ENCODE results near the gene LDHA.

GRCh38 chr11:18394928-18395734 is 768 bp downstream of the LDHA start:
- TF ChIP-seq GLIS1 (tag by site-specific recombination; IDR thresholded peaks at IDR 0.05) (no peak), CTCF (tag by site-specific recombination; IDR thresholded peaks at IDR 0.05) (no peak), ZNF280D (tag by site-specific recombination; IDR thresholded peaks at IDR 0.05) (no peak), REST (tag by site-specific recombination; IDR thresholded peaks at IDR 0.05) (no peak), MYNN (tag by site-specific recombination; IDR thresholded peaks at IDR 0.05; ENCODE audit: borderline replicate concordance) (no peak), SALL2 (tag by site-specific recombination; IDR thresholded peaks at IDR 0.05; ENCODE audit: borderline replicate concordance) (no peak), ZNF302 (tag by site-specific recombination; IDR thresholded peaks at IDR 0.05; ENCODE audit: low read depth) (no peak)
